Ecto neural progenitor cell (in vitro differentiated cells): Measurements from ENCODE around the gene TMEM174.
"Not testable (repeated sequence)": the region's sequence is repeated elsewhere in the genome, so short reads cannot be mapped to it uniquely, and the experiment has no call there.

Experiments
- DNase-seq: peaks from one replicate; pipeline ENCODE4 v3.0.0-alpha.2; 2018; ENCODE audit warnings: low spot score

TMEM174 gene

GRCh38 chr5:73196201-73196600, 23.2 kb downstream of the TMEM174 start:
- no peak for DNase-seq

- DNase-seq: no peak
These were observed 24.8 kb downstream of the TMEM174 start for GRCh38 chr5:73197637-73198257.

- DNase-seq: no peak
These were observed 26.0 kb downstream of the TMEM174 start for GRCh38 chr5:73198833-73199592.

GRCh38 chr5:73199671-73200070, 26.7 kb downstream of the TMEM174 start:
- DNase-seq: no peak

- peak; percentile 91 for DNase-seq
These were observed 28.8 kb downstream of the TMEM174 start for GRCh38 chr5:73201547-73202513.

- no peak for DNase-seq
These were observed 31.3 kb downstream of the TMEM174 start for GRCh38 chr5:73204332-73204731.

GRCh38 chr5:73204733-73205132, 31.7 kb downstream of the TMEM174 start:
- no peak for DNase-seq

- no peak for DNase-seq
These were observed 32.3 kb downstream of the TMEM174 start for GRCh38 chr5:73205305-73205704.

GRCh38 chr5:73207239-73207638, 34.2 kb downstream of the TMEM174 start:
- DNase-seq: not testable (repeated sequence)

GRCh38 chr5:73209075-73209474, 36.1 kb downstream of the TMEM174 start:
- not testable (repeated sequence) for DNase-seq

GRCh38 chr5:73212693-73213092, 39.7 kb downstream of the TMEM174 start:
- DNase-seq: not testable (repeated sequence)

GRCh38 chr5:73213566-73213998, 40.6 kb downstream of the TMEM174 start:
- no peak for DNase-seq

- no peak for DNase-seq
These were observed 41.3 kb downstream of the TMEM174 start for GRCh38 chr5:73214306-73214705.

GRCh38 chr5:73214996-73215395, 42.0 kb downstream of the TMEM174 start:
- DNase-seq: no peak

GRCh38 chr5:73215531-73215890, 42.5 kb downstream of the TMEM174 start:
- DNase-seq: no peak

GRCh38 chr5:73215891-73216610, 43.1 kb downstream of the TMEM174 start:
- DNase-seq: peak; percentile 90

- DNase-seq: no peak
These were observed 45.7 kb downstream of the TMEM174 start for GRCh38 chr5:73218552-73219171.

GRCh38 chr5:73219336-73219735, 46.3 kb downstream of the TMEM174 start:
- DNase-seq: not testable (repeated sequence)

- DNase-seq: no peak
These were observed 48.2 kb downstream of the TMEM174 start for GRCh38 chr5:73221161-73221560.

- DNase-seq: no peak
These were observed 48.7 kb downstream of the TMEM174 start for GRCh38 chr5:73221726-73222125.

- DNase-seq: no peak
These were observed 49.2 kb downstream of the TMEM174 start for GRCh38 chr5:73222173-73222572.
